Neural progenitor cell (in vitro differentiated cells): Measurements from ENCODE around the gene KANK4. TPM values are rescaled to one million over a fixed set of nuclear protein-coding genes. Genes with fewer than 3 reads are reported as not detected.

Experiments used
- DNase-seq: peaks from one replicate; pipeline ENCODE4 v3.0.0-alpha.2; 2016; ENCODE audit warnings: low spot score
- H2AFZ ChIP-seq: fragments of 200-600 bp; sonication (generic); replicated peaks from 2 replicates; pipeline ENCODE4 v1.6.1; 2016; ENCODE audit warnings: antibody characterized with exemption
- H3F3A ChIP-seq: fragments of 200-600 bp; sonication (generic); 2 replicates; pipeline ENCODE4 v1.6.1; 2016; ENCODE audit warnings: antibody characterized with exemption, low read depth
- H3K27ac ChIP-seq: fragments of 200-600 bp; sonication (generic); 2 replicates; pipeline ENCODE4 v1.5.1; 2016; ENCODE audit warnings: mild to moderate bottlenecking
- H3K27me3 ChIP-seq: fragments of 200-600 bp; sonication (generic); 2 replicates; pipeline ENCODE4 v1.6.1; 2016; ENCODE audit warnings: mild to moderate bottlenecking, moderate library complexity
- H3K36me3 ChIP-seq: fragments of 200-600 bp; sonication (generic); 2 replicates; pipeline ENCODE4 v1.5.1; 2016
- H3K4me1 ChIP-seq: fragments of 200-600 bp; sonication (generic); 2 replicates; pipeline ENCODE4 v1.6.1; 2016; ENCODE audit warnings: mixed run types
- H3K4me2 ChIP-seq: fragments of 200-600 bp; sonication (generic); 2 replicates; pipeline ENCODE4 v1.6.1; 2016
- H3K4me3 ChIP-seq: fragments of 200-600 bp; sonication (generic); 2 replicates; pipeline ENCODE4 v1.5.1; 2016
- H3K79me2 ChIP-seq: fragments of 200-600 bp; sonication (generic); 2 replicates; pipeline ENCODE4 v1.6.1; 2016; ENCODE audit warnings: low read depth
- H3K9ac ChIP-seq: fragments of 200-600 bp; sonication (generic); 2 replicates; pipeline ENCODE4 v1.6.1; 2016
- H3K9me3 ChIP-seq: fragments of 200-600 bp; sonication (generic); 2 replicates; pipeline ENCODE4 v1.5.1; 2016; ENCODE audit warnings: low read depth
- H4K20me1 ChIP-seq: fragments of 200-600 bp; sonication (generic); 2 replicates; pipeline ENCODE4 v1.6.1; 2016; ENCODE audit warnings: low read depth
- H3K27ac Mint-ChIP-seq: 3 replicates; pipeline ENCODE4 v1.8.0; 2021; ENCODE audit warnings: mixed read lengths
- H3K27me3 Mint-ChIP-seq: 2 replicates; pipeline ENCODE4 v1.8.0; 2022; ENCODE audit warnings: low read depth, mild to moderate bottlenecking, inconsistent platforms, moderate library complexity, mixed read lengths; ENCODE audit not compliant: insufficient read depth
- H3K36me3 Mint-ChIP-seq: 3 replicates; pipeline ENCODE4 v1.8.0; 2021; ENCODE audit warnings: mixed read lengths
- H3K4me1 Mint-ChIP-seq: 3 replicates; pipeline ENCODE4 v1.8.0; 2021; ENCODE audit warnings: mixed read lengths
- H3K4me3 Mint-ChIP-seq: 3 replicates; pipeline ENCODE4 v1.8.0; 2021; ENCODE audit warnings: mild to moderate bottlenecking, moderate library complexity, mixed read lengths
- H3K9me3 Mint-ChIP-seq: 3 replicates; pipeline ENCODE4 v1.8.0; 2020; ENCODE audit warnings: mixed read lengths
- EZH2 ChIP-seq: fragments of 200-600 bp; sonication (generic); IDR thresholded peaks from 2 replicates; pipeline ENCODE4 v1.6.1; 2017; ENCODE audit warnings: antibody characterized with exemption, mild to moderate bottlenecking, moderate library complexity
- EZH2phosphoT487 ChIP-seq: fragments of 200-600 bp; sonication (generic); IDR thresholded peaks from 2 replicates; pipeline ENCODE4 v1.6.1; 2017; ENCODE audit warnings: antibody characterized with exemption
- total RNA-seq: library from RNA; depleted of rRNA; stranded (reverse); fragments of >200 nt; gene quantifications from 2 replicates; pipeline ENCODE4 v1.2.3, GENCODE V29; 2015; ENCODE audit warnings: low replicate concordance
- TF ChIP-seq, protein P1 (sequence below): fragments of 200-600 bp; sonication (generic); IDR thresholded peaks from 2 replicates; pipeline ENCODE4 v1.5.1; 2017; ENCODE audit warnings: antibody characterized with exemption, mild to moderate bottlenecking

The KANK4 gene
- total RNA-seq, 1 donor from 2014 or later, result not detected

DNA sequence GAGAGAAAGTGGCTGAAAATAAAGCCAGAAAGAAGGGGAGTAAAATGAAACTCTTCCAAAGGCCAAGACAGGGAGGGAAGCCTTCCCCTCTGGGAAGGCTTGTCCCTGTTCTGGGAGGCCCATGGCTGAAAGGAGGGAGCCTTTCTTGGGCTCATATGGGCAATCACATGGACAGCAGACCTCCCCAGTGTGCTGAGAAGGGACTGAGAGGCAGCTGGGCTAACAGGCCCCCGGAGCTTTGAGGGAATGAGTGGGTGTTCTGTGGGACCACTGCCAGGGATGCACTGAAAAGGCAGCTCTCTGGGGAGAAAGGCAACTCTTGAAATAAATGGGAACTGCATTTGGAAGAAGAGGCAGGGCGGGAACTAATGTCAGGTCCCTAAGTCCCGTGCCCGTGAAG, 39.1 kb downstream of the KANK4 start:
- H3K9me3 ChIP-seq, result no peaks in the 10 kb centered on the region
- H3K27me3 ChIP-seq, result peaks cover 41% of the 10 kb centered on the region
- no peak overlapping the region for H2AFZ ChIP-seq
- H3K4me3 ChIP-seq, result no peak overlapping the region
- H3K4me2 ChIP-seq, result no peak overlapping the region
- H3K79me2 ChIP-seq, result no peaks in the 10 kb centered on the region
- H3K9ac ChIP-seq, result no peak overlapping the region
- H3K36me3 ChIP-seq, result no peaks in the 10 kb centered on the region
- Mint-ChIP-seq H3K36me3 (peaks cover 3% of the 10 kb centered on the region), H3K27ac (no peak overlapping the region), H3K4me3 (no peak overlapping the region), H3K9me3 (peaks cover 3% of the 10 kb centered on the region), H3K4me1 (peaks cover 44% of the 10 kb centered on the region), H3K27me3 (peaks cover 3% of the 10 kb centered on the region)
- no peak for DNase-seq
- peaks cover 24% of the 10 kb centered on the region for H3F3A ChIP-seq
- TF ChIP-seq EZH2, result no peak
- TF ChIP-seq, protein P1, sequence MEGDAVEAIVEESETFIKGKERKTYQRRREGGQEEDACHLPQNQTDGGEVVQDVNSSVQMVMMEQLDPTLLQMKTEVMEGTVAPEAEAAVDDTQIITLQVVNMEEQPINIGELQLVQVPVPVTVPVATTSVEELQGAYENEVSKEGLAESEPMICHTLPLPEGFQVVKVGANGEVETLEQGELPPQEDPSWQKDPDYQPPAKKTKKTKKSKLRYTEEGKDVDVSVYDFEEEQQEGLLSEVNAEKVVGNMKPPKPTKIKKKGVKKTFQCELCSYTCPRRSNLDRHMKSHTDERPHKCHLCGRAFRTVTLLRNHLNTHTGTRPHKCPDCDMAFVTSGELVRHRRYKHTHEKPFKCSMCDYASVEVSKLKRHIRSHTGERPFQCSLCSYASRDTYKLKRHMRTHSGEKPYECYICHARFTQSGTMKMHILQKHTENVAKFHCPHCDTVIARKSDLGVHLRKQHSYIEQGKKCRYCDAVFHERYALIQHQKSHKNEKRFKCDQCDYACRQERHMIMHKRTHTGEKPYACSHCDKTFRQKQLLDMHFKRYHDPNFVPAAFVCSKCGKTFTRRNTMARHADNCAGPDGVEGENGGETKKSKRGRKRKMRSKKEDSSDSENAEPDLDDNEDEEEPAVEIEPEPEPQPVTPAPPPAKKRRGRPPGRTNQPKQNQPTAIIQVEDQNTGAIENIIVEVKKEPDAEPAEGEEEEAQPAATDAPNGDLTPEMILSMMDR, result no peak
- TF ChIP-seq EZH2phosphoT487, result no peak
- H3K4me1 ChIP-seq, result peaks cover 32% of the 10 kb centered on the region
- H4K20me1 ChIP-seq, result no peaks in the 10 kb centered on the region
- H3K27ac ChIP-seq, result no peak overlapping the region

DNA sequence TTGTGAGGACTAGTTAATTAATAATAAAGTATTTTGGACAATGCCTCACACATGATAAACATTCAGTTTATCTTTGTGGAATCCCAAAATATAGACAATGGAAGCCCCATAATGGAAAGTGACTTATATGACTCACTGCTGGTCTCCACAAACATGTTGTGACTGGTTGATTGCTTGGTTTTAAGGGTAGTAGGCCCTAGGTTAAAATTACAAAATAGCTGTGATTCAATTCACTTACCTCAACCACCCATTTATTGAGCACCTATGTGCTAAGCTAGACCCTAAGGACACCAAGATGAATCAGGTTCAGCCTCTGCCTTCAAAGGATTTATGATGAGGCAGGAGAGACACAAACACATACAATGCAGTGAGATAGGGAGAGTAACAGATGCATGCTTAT, 42.4 kb downstream of the KANK4 start:
- H3K9me3 Mint-ChIP-seq, result peaks cover 3% of the 10 kb centered on the region
- H3K36me3 Mint-ChIP-seq, result peaks cover 3% of the 10 kb centered on the region
- H2AFZ ChIP-seq, result no peak overlapping the region
- H3K27ac Mint-ChIP-seq, result no peak overlapping the region
- H4K20me1 ChIP-seq, result no peaks in the 10 kb centered on the region
- H3K4me3 ChIP-seq, result no peak overlapping the region
- no peaks in the 10 kb centered on the region for H3K36me3 ChIP-seq
- DNase-seq, result no peak
- H3K27me3 ChIP-seq, result peaks cover 11% of the 10 kb centered on the region
- no peak overlapping the region for H3K9ac ChIP-seq
- H3K27me3 Mint-ChIP-seq, result peaks cover 5% of the 10 kb centered on the region
- H3K4me1 ChIP-seq, result peaks cover 23% of the 10 kb centered on the region
- no peak overlapping the region for H3K4me3 Mint-ChIP-seq
- TF ChIP-seq EZH2, result no peak
- TF ChIP-seq, protein P1, result no peak
- no peak for TF ChIP-seq EZH2phosphoT487
- H3K27ac ChIP-seq, result no peak overlapping the region
- no peaks in the 10 kb centered on the region for H3K9me3 ChIP-seq
- H3K4me2 ChIP-seq, result no peak overlapping the region
- peaks cover 36% of the 10 kb centered on the region for H3K4me1 Mint-ChIP-seq
- peaks cover 3% of the 10 kb centered on the region for H3F3A ChIP-seq
- H3K79me2 ChIP-seq, result no peaks in the 10 kb centered on the region

DNA sequence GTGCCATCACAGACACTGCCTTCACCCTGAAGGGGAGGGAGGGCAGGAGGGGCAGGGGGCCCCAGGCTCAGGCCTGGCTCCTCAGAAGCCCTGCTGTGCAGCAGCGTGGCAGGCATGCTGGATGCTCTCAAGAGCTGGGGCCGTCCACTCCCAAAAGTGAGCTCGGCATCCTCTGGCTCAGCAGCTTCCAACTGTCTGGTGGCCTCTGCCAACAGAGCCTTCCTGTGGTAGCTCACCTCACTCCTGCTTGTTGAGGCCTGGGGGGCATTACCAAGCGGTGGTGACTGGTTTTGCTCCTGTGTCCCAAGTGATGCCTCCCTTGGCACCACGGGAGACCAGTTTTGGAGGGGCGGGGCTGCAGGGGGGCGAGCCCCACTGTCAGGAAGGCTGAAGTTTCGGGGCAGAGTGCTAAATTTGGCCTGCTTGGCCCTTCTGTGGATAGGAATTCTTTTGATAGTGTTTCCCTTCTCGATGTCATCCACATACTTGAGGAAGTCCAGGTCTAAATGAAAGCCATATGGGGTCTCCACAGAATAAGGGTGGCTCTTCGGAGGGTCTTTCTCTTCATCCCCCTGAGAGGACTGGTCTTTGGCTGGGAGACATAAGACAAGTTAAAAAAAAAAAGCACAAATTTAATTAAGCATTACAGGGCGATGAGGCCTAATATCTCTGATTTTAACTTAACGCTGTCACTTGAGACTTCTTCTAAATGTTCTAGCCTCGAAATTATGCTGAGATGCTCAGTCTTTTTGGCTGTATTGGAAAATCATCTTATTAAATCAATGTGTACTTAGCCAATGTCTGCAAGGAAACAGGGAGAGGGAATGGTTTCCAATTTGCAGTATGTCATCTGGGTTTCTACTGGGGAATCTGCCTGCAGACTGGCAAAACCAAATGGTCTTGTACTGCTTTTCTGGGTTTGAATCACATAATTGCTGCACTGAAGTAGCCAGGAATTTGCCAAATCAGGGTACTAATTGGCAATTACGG, 44.4 kb downstream of the KANK4 start:
- Histone ChIP-seq H3K27ac (no peak overlapping the region), H3K9me3 (no peaks in the 10 kb centered on the region), H3K9ac (no peak overlapping the region), H2AFZ (no peak overlapping the region), H3K4me2 (no peak overlapping the region), H4K20me1 (no peaks in the 10 kb centered on the region), H3K36me3 (no peaks in the 10 kb centered on the region), H3K27me3 (peaks cover 4% of the 10 kb centered on the region), H3K79me2 (no peaks in the 10 kb centered on the region), H3K4me3 (no peak overlapping the region), H3K4me1 (peaks cover 24% of the 10 kb centered on the region), H3F3A (peaks cover 3% of the 10 kb centered on the region)
- Mint-ChIP-seq H3K4me1 (peaks cover 46% of the 10 kb centered on the region), H3K27me3 (peaks cover 5% of the 10 kb centered on the region), H3K4me3 (no peak overlapping the region), H3K9me3 (no peaks in the 10 kb centered on the region), H3K36me3 (no peaks in the 10 kb centered on the region), H3K27ac (no peak overlapping the region)
- TF ChIP-seq, protein P1, result no peak
- TF ChIP-seq EZH2 (no peak), EZH2phosphoT487 (no peak)
- DNase-seq, result no peak
